NOMO-1 treated with DMSO at 0.1 percent for 48 hours (cell line): Measurements from ENCODE around the gene NTN4.
"Not testable (repeated sequence)": the region's sequence is repeated elsewhere in the genome, so short reads cannot be mapped to it uniquely, and the experiment has no call there.

ENCODE experiments used
- DNase-seq: peaks from one replicate; lab custom pipeline; 2025; ENCODE audit not compliant: unreplicated experiment; lab: John Stamatoyannopoulos, UW

Gene NTN4

DNA sequence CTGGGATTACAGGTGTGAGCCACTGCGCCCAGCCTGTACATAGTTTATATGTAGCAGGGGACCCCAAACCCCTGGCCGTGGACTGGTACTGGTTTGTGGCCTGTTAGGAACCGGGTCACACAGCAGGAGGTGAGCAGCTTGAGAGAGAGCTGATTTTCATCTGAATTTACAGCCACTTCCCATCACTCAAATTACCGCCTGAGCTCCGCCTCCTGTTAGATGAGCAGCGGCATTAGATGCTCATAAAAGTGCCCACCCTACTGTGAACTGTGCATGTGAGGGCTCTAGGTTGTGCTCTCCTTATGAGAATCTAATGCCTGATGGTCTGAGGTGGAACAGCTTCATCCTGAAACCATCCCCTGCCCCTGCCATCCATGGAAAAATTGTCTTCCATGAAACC is 119.3 kb downstream of the NTN4 start:
- no peak for DNase-seq

DNA sequence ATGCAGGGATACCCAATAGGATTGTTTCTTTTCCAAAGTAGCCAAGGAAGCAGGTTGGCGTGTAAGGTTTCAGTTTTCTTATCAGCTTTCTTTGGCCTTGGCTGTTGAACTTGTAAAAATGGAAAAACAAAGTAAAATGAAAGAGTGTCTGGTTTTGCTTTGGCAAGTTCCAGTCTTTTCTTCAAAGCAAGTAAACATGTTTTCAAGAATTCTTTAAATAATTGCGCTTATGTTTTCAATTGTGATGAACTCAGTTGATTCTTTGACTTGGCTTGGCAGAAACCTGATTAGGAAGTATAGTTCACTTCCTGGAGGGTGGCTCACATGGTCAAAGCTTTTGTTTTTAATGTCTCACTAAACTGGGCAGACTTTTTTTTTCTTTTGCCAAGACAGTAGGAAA is 127.0 kb downstream of the NTN4 start:
- DNase-seq, result no peak

DNA sequence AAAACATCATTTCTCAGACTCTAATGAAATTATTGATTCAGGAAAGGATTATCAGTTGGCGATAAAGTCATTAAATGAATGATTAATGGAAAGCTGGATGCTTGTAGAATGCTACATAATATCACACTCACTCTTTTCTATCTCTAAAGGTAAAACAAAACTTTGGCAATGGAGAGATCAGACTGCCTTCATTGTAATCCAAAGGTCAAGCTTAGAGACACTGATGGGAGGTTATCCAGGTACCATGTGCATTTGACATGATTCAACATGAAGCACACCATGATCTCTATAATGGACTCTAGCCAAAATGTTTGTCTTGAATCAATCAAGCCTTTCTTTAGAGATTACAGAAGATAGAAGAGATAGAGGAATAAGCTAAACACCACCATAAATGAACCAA is 129.2 kb downstream of the NTN4 start:
- no peak for DNase-seq

- DNase-seq, result no peak
Observed at GRCh38 chr12:95658386-95658785, 132.2 kb downstream of the NTN4 start.

DNA sequence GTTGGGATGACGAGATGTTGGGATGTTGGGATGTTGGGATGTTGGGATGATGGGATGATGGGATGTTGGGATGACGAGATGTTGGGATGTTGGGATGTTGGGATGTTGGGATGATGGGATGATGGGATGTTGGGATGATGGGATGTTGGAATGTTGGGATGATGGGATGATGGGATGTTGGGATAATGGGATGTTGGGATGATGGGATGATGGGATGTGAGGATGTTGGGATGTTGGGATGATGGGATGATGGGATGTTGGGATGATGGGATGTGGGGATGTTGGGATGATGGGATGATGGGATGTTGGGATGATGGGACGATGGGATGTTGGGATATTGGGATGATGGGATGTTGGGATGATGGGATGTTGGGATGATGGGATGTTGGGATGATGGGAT is 135.9 kb downstream of the NTN4 start:
- DNase-seq, result not testable (repeated sequence)

GRCh38 chr12:95653771-95654546 is 136.6 kb downstream of the NTN4 start:
- peak; percentile 17 for DNase-seq

DNA sequence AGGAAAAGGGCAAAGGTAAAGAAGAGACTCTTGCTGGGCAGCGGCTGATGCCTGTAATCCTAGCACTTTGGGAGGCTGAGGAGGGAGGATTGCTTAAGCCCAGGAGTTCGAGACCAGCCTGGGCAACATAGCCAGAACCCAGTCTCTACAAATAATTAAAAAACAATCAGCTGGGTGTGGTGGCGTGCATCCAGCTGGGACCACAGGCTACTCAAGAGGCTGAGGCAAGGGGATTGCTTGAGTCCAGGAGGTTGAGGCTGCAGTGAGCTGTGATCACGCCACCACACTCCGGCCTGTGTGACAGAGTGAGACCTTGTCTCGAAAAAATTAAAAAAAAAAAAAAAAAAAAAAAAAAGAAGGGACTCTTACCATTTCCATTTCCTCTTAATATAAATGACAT is 138.9 kb downstream of the NTN4 start:
- no peak for DNase-seq

DNA sequence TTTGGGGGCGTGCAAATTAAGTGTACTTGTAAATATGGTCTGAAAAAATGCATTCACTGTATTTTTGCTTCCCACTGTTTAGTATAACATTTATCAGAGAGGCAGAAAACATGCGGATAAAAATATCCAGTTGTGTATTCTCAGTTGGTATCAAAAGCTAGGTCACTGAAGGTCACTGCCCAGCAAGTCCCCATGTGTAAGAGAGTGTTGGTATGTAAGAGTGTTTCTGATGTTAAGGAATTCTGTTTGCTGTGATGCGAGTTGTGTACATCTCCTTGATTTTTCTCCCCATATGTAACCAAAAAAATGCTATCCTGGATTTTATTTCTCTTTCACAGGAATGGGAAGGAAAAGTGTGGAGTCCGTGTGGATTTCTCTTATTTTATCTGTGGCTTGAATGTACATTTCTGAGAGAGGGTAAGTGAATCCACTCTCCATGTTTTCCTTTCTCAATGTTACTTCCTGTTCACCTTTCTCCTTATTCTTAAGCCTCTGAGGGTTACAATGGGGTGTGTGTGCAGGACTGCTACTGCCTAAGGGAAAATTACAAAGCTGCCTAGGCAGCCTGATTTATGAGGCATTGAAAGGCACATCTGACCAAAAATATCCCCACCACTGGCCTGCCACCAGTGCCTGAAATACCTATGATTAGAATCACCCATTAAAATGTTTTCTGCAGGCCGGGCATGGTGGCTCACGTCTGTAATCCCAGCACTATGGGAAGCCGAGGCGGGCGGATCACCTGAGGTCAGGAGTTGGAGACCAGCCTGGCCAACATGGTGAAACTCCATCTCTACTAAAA is 141.4 kb downstream of the NTN4 start:
- DNase-seq, result no peak

DNA sequence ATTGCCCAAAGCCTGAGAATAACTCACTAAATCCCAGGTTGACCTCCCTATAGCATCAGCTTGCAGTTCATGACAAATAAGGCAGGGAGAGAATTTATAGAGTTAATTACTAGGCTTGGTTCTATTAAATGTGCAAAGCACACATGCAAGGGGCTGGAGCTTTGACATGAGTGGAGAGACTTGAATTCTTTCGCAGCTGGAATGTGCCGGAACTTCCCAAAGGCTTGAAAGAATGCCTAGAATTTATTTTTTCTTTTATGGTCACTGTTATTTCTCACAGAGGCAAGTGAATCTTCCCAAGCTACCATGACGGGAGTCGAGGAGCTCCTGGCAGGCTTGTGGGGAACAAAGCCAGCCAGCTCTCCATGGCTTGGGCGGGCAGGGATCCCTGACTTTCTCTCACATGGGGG is 143.8 kb downstream of the NTN4 start:
- DNase-seq, result no peak

DNA sequence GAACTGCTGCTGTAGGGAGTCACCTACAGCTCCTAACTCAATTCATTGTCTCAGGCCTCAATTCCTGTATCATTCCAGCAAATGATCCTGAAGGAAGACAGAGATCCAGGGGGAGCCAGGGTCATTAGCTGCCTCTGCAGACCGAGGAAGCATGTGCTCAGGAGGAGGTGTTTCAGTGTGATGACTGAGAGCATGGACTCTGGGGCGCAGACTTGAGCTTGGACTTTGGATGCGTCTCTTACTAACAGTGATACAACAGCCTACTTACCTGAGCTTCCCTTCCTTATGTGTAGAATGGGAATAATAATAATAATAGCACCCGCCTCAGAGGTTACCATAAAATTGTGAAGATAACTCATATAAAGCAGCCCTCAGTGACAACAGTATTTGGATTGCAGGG is 147.3 kb downstream of the NTN4 start:
- DNase-seq, result no peak

- DNase-seq, result no peak
Observed at GRCh38 chr12:95642583-95642982, 148.0 kb downstream of the NTN4 start.

DNA sequence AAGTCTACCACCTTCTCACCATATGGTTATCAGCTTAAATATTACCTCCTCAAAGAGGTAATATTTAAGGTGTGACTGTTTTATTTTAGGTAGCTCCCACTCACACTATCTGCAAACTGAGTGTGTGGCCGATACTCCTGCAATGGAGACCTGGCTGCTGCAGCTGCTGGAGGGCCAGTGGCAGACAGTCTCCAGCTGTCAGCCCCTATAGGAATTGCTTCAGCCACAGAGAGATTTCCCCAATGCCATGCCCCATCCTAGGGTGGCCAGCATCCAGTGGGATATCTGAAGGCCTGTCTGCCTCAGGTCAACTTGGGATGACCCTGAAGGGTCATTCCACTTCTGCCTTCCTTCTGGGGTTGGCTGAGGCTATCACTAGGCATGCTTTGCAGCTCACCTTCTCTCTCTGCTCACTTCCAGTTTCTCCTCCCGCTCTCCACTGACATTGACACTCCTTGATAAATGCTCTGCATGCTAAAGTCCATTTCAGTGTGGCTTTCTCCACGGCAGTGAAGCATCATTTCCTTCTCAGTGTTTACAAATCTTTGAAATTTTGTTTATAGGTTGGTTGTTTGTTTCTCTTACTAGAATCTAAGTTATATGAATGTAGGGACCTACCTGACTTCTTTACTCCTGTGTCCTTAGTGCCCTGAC is 149.1 kb downstream of the NTN4 start:
- no peak for DNase-seq

GRCh38 chr12:95640516-95640915 is 150.0 kb downstream of the NTN4 start:
- no peak for DNase-seq

DNA sequence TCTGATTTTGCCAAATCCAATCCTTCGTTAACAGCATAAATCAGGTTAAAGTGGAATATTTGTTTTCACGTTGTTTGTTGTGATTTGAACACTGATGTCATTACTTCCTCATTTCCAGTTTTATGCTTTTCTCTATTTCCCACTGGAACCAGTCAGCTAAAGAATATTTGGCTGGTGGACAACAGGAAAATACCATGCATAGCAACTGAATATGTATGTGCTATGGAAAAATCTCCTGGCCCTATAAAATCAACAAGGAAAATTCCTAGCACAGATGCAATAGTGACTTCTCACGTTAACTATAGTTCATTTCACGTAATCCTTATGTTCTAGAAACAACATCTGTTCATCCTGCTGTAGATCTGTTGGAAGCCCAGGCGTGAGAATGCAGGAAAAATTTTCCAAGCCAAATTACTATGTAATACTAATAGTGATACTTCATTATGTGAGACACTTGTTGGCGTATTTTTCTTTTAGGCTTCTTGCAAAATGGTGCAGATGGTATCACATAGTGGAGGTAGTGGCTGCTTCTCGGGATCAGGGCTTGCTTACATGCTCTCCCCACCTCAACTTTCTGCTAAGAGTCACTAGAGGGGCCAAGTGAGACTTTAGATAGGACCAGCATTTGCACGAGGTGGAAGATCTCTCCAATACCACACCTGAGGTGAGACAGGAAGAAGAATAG is 153.0 kb downstream of the NTN4 start:
- DNase-seq, result no peak

GRCh38 chr12:95637010-95637409 is 153.6 kb downstream of the NTN4 start:
- DNase-seq, result no peak

DNA sequence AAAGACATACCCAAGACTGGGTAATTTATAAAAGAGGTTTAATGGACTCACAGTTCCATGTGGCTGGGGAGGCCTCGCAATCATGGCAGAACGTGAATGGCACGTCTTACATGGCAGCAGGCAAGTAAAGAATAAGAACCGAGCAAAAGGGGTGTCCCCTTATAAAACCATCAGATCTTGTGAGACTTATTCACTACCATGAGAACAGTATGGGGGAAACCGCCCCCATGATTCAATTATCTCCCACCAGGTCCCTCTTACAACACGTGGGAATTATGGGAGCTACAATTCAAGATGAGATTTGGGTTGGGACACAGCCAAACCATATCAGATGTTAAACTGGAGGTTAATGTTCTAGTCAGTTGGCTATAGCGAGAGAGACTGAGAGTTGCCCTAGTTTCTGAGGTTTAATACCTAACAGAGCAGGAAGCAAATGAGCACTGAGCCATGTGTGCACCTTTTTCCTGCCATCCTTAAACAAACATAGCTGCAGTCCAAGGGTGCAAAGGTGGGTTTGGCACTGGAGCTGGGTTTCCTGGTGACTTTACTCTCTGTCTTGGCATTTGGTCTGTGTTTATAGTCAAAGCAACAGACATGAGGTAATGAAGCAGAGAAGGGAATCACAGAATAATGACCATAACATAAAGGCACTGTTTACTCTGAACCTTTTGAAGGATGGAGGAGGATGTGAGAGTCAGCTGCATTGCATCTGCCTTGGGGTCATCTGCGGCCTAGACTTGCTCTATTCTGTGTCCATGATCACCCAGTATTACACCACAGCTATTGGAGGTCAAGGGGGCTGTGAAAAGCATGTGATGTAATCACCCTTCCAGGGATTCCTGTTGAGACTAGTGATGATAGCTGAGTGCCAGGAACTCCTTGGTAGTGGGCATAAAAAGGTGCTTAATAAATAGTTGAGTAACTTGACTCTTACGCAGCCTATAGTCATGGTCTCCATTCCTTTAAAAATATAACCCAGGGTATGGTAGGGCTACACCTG is 155.6 kb downstream of the NTN4 start:
- DNase-seq, result no peak

DNA sequence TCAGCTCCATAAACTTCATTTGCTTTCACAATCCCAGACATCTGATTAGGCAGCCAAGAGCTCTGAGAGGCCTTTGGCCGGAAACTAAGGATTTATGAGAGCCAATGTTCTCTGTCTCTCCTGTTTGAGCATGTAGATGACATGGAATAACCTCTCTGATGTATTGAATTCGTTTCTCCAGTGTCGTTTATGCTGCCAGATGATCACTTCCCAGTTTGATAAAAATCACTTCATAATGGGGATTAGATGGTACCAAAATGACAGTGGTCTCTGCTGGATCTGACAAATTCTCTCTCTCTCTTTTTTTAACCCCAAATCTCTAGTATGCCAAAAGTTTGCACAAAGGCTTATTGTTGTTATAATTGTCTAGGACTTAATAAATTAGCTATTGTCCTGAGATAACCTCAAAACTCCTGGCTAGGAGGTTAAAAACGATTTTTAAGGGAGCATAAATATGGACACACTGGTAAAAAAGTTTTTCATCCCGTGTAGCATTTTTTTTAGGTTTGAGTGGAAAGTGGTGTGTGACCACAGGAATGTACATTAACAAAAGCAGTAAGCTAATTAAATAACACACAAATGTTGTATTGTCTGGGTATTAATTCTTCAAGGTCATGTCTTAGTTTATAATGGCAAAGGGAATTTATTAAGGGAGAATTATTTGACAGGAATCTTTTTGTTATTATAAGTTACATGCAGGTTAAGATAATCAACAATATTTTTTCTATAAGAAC is 156.7 kb downstream of the NTN4 start:
- DNase-seq, result no peak

- peak; percentile 56 for DNase-seq
Observed at GRCh38 chr12:95633049-95633731, 157.4 kb downstream of the NTN4 start.

DNA sequence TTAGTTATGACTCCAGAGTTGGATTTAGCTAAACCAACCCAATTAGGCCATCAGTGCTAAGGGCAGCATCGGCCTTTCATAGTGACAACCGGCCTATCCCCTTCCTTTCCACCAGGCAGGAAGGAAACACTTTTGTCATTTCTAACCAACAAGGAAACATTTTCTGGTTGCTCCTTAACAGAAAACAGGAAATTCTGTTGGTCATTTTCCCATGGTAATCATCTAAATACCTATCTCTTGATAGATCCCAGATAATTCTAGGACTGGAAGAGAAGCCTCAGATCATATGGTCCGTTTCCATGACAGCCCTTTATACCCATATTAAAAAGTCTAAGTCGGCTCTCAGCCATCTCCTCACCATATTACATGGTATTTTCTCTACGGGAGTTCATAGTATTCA is 160.1 kb downstream of the NTN4 start:
- no peak for DNase-seq
